ENCODE data around the gene TNIP1.

Gene TNIP1

DNA sequence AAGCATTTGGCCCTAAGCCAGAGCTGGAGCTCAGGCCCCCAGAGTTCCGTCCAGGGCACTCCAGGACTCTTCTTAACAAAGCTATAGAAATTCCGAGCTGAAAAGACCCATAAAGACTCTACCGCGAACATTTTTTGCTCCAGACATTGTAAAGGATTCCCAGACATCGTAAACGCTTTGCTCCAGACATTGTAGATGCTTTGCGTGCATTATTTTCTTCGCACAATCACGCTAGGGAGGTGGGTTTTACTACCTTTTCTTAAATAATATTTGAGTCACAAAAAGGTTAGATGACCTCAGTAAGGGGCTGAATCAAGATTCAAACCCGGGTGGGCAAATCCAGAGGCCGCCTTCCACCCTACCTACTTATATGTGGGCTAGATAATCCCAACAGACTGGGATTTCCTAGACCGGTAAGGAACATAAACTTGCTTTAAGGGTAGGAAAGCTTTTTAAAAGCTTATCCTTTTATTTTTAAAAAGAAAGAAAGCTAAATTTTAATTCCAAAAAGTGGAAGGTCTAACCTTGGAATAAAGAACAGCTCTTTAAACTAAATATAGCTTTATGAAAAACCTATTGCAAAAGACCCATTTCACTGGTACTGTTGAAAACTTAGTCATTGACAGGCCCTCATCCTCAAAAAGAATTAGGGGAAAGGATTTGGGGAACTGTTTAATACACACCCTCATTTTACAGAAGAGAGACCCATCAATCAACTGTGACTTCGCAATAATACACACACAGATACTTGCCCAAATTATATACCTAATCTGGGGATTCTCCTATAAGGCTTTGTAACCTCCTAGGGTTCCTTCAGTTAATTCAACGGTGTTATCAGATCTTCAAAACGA, 822 bp upstream of the TNIP1 start:
- peaks cover 75% of the 10 kb centered on the region for H3K4me1 Mint-ChIP-seq
- no peaks in the 10 kb centered on the region for H3K9me3 Mint-ChIP-seq
- H3K4me3 Mint-ChIP-seq: peak overlapping the region; percentile 90
- no peaks in the 10 kb centered on the region for H3K27me3 Mint-ChIP-seq
- H3K36me3 Mint-ChIP-seq: peaks cover 11% of the 10 kb centered on the region
- peak overlapping the region; percentile 96 for H3K27ac Mint-ChIP-seq

DNA sequence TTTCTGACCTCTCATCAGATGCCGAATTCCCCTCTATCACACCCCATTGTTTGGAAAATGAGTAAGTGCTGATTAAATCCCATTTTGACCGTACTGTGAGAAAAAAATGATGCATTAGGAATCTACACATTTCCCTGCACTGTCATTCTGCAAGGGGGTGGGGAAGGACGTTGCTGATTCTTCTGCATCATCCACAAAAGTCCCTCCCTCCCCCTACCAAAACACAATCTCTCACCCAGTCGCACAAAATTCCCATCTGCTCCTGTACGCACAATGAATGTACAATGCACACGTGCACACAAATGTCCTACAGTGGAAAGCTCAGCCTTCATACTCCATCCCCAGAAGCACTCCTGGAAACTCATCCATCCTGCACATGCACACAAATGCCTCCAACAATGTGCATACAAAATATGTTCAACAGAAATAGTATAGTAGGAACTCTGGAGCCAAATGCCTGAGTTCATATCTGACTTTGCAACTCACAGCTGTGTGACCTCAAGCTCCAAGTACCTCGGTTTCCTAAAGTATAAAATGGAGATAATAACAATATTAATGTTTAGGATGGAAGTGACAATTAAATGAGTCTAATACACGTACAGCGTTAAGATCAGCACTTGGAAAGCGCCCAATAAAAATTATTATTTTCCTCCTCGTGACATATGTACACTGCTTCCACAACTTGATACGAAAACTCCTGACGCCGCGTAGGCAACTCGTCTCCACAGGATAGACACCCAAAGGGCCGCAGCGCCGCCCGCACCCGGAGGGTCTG, 809 bp downstream of the TNIP1 start:
- H3K27me3 Mint-ChIP-seq: no peaks in the 10 kb centered on the region
- H3K9me3 Mint-ChIP-seq: no peaks in the 10 kb centered on the region
- peaks cover 77% of the 10 kb centered on the region for H3K4me1 Mint-ChIP-seq
- H3K36me3 Mint-ChIP-seq: peaks cover 20% of the 10 kb centered on the region
- peak overlapping the region; percentile 86 for H3K4me3 Mint-ChIP-seq
- peak overlapping the region; percentile 44 for H3K27ac Mint-ChIP-seq

DNA sequence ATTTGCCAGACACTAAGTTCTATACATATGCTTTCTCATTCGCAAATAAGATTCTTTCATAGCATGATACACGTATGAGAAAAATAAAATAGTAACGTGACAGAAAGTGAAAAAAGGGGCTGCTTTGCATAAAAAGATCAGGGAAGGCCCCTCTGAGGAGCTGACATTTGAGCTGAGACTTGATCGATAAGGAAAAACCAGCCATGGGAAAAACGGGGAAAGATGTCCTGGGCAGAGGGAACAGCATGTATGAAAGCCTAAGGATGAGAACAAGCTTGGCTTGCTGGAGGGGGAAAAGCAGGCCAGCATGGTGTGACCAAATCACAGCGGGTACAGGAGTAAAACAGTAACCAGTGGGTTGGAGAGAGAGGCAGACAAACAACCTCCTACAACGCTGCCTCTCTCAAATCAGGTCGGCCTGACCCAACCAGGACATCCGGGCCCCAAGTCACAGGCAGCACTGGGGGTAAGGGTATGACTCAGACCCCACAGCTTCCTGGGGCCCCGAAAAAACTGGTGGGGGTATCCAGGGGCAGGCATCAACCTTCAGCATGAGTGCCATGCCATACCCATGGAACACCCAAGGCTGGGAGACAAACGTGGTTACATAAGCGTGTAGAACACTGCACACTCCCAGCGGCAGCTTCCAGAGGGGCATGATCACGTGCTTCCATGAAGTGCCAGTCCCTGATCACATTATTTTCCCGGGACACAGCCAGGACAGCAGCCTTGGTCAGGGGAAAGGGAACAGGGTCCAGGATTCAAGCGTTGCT, 2.2 kb downstream of the TNIP1 start:
- H3K27ac Mint-ChIP-seq: peak overlapping the region; percentile 98
- no peaks in the 10 kb centered on the region for H3K9me3 Mint-ChIP-seq
- peak overlapping the region; percentile 86 for H3K4me3 Mint-ChIP-seq
- H3K36me3 Mint-ChIP-seq: peaks cover 23% of the 10 kb centered on the region
- peaks cover 76% of the 10 kb centered on the region for H3K4me1 Mint-ChIP-seq
- no peaks in the 10 kb centered on the region for H3K27me3 Mint-ChIP-seq

DNA sequence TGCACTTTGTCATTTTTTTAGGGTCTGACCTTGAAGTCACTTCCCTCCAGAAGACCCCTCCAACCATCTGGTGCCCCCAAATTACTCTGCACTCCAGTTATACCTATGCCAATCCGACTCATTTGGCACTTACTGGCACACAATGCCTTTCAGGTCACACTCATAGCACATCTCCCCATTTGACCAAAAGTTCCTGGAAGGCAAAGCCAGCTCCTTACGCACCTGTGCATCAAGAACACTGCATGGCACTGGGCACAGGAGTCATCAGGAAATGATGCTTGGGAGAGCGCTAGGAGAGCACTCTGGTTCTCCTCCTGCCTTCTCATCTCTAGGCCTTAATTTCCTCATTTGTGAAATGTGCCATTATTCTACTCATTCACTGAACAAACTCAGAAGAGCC, 2.9 kb downstream of the TNIP1 start:
- Mint-ChIP-seq H3K27ac (peak overlapping the region; percentile 98), H3K4me3 (peak overlapping the region; percentile 86), H3K4me1 (peaks cover 71% of the 10 kb centered on the region), H3K9me3 (no peaks in the 10 kb centered on the region), H3K27me3 (no peaks in the 10 kb centered on the region), H3K36me3 (peaks cover 23% of the 10 kb centered on the region)

DNA sequence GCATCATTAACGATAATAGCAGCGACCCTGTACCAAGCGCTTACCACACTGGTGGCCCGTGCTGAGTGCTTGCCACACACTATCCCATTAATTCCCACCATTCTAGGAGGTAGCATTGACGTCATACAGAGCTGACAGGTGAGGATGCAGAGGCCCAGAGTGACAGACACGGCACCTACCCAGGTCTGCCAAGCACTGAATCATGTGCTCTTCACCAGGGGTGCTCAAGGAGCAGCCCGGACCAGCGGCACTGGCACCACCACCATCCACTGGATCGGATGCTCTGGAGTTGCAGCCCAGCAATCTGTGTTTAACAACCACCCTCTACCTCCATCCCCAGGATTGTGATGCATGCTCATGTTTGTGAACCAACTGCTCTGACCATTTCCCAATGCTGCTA, 3.4 kb downstream of the TNIP1 start:
- peaks cover 23% of the 10 kb centered on the region for H3K36me3 Mint-ChIP-seq
- peak overlapping the region; percentile 77 for H3K27ac Mint-ChIP-seq
- H3K4me3 Mint-ChIP-seq: peak overlapping the region; percentile 52
- H3K9me3 Mint-ChIP-seq: no peaks in the 10 kb centered on the region
- H3K4me1 Mint-ChIP-seq: peaks cover 70% of the 10 kb centered on the region
- no peaks in the 10 kb centered on the region for H3K27me3 Mint-ChIP-seq

DNA sequence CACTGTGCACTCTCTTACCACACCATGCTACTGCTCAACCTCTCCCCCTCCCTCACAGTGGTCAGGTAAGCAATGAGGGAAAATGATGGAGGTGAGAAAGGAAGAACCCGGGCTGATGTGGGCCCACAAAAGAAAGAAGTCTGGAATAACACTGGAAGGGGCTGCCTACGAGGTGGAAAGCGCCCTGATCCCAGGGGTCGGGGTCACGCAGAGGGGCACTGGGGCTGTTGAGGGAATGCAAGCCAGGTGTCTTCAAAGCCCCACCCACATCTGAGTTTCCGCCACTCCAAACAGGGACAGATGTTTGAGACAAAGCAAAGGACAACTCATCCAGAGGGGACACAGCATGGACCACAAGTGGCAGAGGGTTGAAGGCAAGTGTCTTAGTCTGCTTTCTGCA, 4.2 kb downstream of the TNIP1 start:
- H3K27me3 Mint-ChIP-seq: no peaks in the 10 kb centered on the region
- H3K9me3 Mint-ChIP-seq: no peaks in the 10 kb centered on the region
- peaks cover 72% of the 10 kb centered on the region for H3K4me1 Mint-ChIP-seq
- H3K36me3 Mint-ChIP-seq: peaks cover 23% of the 10 kb centered on the region
- H3K27ac Mint-ChIP-seq: peak overlapping the region; percentile 77
- H3K4me3 Mint-ChIP-seq: peak overlapping the region; percentile 52

DNA sequence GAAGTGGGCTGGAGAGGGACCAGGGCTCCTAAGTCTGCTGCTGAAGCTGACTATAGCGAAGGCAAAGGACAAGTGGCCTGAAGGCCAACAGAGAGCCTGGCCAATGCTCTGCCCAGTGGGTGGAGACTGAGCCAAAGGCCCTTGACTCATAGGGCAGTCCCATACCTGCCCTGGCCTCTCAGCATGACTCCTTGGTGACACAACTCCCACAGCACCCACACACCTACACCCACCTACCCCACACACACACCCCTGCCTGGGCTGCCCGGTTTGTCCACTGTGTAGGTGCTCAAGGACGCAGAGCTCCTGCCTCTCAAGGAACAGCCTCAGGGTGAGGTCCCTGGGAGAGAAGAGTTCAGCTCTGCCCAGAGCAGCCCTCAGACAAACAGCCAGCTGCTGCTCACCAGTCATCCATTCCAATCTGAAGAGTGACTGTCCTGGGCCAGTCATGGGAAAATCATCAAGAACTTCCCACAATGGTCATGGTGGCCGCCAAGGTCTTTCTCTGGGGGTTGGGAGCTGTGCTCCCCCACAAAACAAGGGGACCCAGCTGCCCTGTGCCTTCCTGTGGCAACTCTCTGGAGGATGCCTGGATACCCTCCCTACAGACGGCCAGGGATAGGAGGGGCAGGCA, 5.0 kb downstream of the TNIP1 start:
- peaks cover 23% of the 10 kb centered on the region for H3K36me3 Mint-ChIP-seq
- peak overlapping the region; percentile 52 for H3K4me3 Mint-ChIP-seq
- no peaks in the 10 kb centered on the region for H3K9me3 Mint-ChIP-seq
- H3K27me3 Mint-ChIP-seq: no peaks in the 10 kb centered on the region
- peak overlapping the region; percentile 77 for H3K27ac Mint-ChIP-seq
- H3K4me1 Mint-ChIP-seq: peaks cover 79% of the 10 kb centered on the region

DNA sequence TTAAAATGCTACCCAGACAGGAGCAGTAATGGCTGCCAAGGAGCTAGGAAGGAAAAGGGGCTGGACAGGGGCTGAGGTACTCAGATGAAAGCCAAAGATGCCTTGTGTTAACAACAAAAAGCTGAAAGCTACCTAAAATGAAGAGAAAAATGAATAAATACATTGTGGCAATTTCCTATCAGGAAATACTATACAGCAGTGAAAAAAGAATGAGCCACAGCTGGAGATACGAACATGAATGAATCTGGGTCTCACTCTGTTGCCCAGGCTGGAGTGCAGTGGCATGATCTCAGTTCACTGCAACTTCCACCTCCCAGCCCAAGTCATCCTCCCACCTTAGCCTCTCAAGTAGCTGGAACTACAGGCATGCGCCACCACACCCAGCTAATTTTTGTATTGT, 6.3 kb downstream of the TNIP1 start:
- Mint-ChIP-seq H3K36me3 (peaks cover 23% of the 10 kb centered on the region), H3K9me3 (no peaks in the 10 kb centered on the region), H3K27ac (peak overlapping the region; percentile 52), H3K4me3 (peak overlapping the region; percentile 31), H3K27me3 (no peaks in the 10 kb centered on the region), H3K4me1 (peaks cover 84% of the 10 kb centered on the region)

DNA sequence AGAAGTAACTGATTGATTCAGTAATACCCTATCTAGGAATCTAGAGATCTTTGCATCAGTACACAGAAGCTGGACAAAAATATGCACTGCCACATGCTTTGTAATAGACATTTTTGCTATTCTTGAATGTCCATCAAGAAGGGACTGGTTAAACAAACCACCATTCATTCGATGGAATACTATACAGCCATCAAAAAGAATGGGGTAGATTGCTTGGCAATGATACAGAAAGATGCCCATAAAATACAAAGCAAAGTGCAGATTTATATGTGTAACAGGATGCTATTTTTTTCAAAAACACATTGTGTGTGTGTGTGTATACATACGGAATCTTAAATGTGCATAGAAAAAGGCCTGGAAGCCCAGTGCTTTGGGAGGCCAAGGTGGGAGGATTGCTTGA, 7.6 kb downstream of the TNIP1 start:
- no peak overlapping the region for H3K27ac Mint-ChIP-seq
- H3K36me3 Mint-ChIP-seq: peaks cover 20% of the 10 kb centered on the region
- peaks cover 84% of the 10 kb centered on the region for H3K4me1 Mint-ChIP-seq
- H3K27me3 Mint-ChIP-seq: no peaks in the 10 kb centered on the region
- no peak overlapping the region for H3K4me3 Mint-ChIP-seq
- H3K9me3 Mint-ChIP-seq: no peaks in the 10 kb centered on the region

DNA sequence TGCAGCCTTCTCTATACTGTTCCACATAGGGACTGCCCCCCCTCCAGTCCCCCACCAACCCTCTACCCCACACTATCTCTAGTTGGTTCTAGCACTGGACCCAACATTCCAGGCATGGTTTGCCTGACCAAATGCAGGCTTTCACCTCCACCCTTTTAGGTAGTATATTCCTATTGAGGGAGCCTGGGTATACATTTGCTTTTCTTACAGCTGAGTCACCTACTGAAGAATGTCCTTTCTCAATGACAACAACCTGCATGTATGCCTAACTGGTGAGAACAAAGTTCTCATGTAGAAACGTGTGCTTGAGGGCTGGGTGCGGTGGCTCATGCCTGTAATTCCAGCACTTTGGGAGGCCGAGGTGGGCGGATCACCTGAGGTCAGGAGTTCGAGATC, 8.2 kb downstream of the TNIP1 start:
- H3K27ac Mint-ChIP-seq: peak overlapping the region; percentile 46
- H3K27me3 Mint-ChIP-seq: no peaks in the 10 kb centered on the region
- H3K36me3 Mint-ChIP-seq: peaks cover 15% of the 10 kb centered on the region
- no peak overlapping the region for H3K4me3 Mint-ChIP-seq
- H3K9me3 Mint-ChIP-seq: no peaks in the 10 kb centered on the region
- peaks cover 84% of the 10 kb centered on the region for H3K4me1 Mint-ChIP-seq

DNA sequence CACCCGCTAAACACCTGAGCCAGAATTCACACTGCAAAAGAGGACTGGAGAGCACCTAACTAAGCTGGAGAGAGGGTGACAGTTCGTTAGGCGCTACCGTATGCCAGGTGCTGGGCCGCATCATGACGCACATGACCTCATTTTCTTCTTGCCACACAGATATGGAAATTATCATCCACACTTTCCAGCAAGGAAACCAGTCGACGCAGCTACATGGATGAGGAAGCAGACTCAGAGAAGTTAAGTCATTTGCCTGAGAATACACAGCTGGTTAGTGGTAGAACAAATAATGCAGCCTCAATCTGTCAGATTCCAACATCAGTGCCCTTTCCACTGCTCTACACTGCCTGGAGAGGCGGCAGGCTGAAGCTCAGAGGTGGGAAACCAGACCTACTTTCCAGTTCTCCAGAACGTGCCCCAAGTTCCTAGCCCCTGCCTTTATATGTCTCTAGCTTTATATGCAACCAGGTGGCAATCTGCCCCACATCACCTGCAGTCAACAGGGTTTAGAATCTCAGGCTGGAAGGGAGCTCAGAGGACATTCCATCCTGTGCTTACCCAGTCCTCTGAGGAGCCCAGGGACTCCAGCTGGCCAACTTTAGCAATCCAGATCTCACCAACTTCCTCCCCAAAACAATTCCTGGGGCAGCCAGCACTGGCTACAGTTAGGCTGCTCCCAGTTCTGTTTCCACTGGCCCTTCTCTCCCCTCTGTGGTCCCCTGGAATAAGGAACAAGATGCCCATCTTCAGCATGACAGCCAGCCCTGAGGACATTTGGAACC, 8.8 kb downstream of the TNIP1 start:
- H3K27me3 Mint-ChIP-seq: no peaks in the 10 kb centered on the region
- H3K4me1 Mint-ChIP-seq: peaks cover 83% of the 10 kb centered on the region
- H3K9me3 Mint-ChIP-seq: no peaks in the 10 kb centered on the region
- H3K36me3 Mint-ChIP-seq: peaks cover 15% of the 10 kb centered on the region
- peak overlapping the region; percentile 81 for H3K27ac Mint-ChIP-seq
- no peak overlapping the region for H3K4me3 Mint-ChIP-seq

DNA sequence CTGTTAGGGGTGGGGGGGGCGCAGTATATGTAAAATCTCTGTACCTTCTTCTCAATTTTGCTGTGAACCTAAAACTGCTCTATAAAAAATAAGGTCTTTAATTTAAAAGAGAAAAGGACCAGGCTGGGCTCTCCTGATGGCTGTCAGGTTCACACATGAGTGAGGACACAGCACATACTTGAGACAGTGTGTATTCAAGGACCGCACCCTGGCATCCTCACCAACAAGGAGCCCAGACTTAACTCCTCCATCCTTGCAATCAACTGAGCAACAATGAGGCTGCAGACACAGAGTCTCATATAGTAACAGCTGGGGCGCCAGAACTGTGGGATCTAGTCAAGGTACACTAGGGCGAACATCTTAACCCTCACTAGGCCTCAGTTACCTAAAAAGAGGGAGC, 9.8 kb downstream of the TNIP1 start:
- H3K36me3 Mint-ChIP-seq: peaks cover 8% of the 10 kb centered on the region
- H3K4me3 Mint-ChIP-seq: peak overlapping the region; percentile 15
- H3K9me3 Mint-ChIP-seq: no peaks in the 10 kb centered on the region
- no peak overlapping the region for H3K27ac Mint-ChIP-seq
- H3K4me1 Mint-ChIP-seq: peaks cover 83% of the 10 kb centered on the region
- no peaks in the 10 kb centered on the region for H3K27me3 Mint-ChIP-seq

DNA sequence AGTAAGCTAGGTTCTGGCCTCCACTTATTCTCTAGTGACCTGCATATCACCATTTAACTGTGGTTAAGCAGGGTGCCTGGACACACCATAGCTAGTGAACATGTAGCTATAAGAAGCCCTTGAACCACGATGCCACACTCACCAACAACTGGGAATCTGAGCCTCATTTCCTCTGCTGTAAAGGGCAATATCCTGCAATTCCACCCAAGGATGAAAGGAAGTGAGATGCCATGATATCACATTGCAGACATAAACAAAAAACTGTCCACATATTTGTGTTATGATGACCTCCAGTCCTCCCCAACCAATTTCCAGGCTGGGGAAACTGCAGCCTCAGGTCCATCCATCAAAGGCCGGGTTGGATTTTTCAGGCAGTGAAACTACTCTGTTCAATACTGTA, 10.4 kb downstream of the TNIP1 start:
- H3K4me3 Mint-ChIP-seq: no peak overlapping the region
- peaks cover 83% of the 10 kb centered on the region for H3K4me1 Mint-ChIP-seq
- H3K9me3 Mint-ChIP-seq: no peaks in the 10 kb centered on the region
- peaks cover 7% of the 10 kb centered on the region for H3K36me3 Mint-ChIP-seq
- no peaks in the 10 kb centered on the region for H3K27me3 Mint-ChIP-seq
- H3K27ac Mint-ChIP-seq: no peak overlapping the region

DNA sequence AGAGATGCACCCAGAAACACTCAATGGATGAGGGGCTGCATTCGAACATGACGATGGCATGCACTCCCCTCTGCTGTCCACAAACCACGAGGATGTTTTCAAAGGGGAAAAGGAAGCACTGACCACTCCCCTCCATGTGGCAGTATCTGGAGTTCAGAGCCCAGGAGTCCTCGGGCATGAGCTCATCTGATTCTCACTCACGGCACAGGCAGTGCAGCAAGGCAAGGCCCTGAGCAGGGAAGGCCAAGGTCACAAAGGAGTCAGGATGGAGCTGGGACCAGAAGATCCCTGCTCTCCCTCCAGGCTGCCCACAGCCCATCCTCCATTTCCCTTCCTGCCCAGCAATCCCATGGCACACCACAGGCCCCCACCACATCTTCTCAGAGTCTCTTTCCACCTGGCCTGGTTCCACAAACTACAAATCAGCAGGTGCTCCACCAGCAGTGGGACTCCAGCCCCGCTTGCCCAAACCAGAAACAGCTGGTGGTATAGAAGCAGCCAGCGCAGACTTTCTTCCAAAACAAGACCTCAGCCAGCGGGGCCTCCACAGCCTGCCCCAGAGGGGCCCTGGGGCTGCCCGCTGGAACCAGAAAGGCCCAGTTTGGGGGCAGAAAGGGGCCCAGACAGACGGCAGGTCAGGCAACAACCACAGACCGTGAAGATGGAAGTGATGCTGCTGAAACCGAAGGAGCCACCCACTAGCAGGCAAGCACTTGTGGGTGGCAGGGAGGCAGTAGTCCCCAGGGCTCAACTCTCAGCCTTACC, 12.2 kb downstream of the TNIP1 start:
- Mint-ChIP-seq H3K4me1 (peaks cover 77% of the 10 kb centered on the region), H3K27ac (peak overlapping the region; percentile 62), H3K36me3 (peaks cover under 1% of the 10 kb centered on the region), H3K4me3 (peak overlapping the region; percentile 33), H3K9me3 (no peaks in the 10 kb centered on the region), H3K27me3 (no peaks in the 10 kb centered on the region)

Measured in activated naive CD4-positive, alpha-beta T cell treated with anti-CD3 and anti-CD28 coated beads, Interleukin-2, amount 50 U/mL, for 24 hours (primary cell).